ENCODE data around the gene SLC9A6. TPM values are rescaled to one million over a fixed set of nuclear protein-coding genes. Genes with fewer than 3 reads are reported as not detected.

Gene SLC9A6
- total and polyA plus RNA-seq, 9 of the 15 experiments (the other 6 are each of a cell fraction or from before 2014, with no cell fraction given): 3.7 to 13.9 (median 9.9) TPM

DNA sequence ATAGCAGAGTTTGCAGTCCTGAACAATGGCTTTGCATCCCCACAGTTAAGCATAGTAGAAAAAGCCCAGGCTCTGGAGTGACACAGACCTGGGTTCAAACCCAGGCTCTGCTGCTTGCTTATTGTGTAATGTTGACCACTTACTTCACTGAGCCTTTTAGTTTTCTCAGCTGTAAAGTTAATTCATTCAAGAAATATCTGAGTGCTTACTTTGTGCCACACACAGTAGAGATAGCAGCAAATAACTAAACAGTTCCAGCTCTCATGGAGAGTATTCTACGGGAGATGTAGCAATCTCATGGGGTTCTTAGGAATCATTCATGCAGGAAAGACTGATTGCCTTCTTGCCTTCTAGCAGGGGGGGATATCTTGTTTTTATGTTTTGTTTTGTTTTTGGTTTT is 63.2 kb downstream of the SLC9A6 start:
- no peak overlapping the region for H3K4me3 ChIP-seq
- no peak for FAIRE-seq
- no peak overlapping the region for H3K4me2 ChIP-seq (ENCODE audit: insufficient read depth, low read length)
- ChIA-PET CTCF (ENCODE audit: low intra/inter-chr PET ratio) (no interaction called here), POLR2A (no interaction called here)
- H3K27me3 ChIP-seq (ENCODE audit: control insufficient read depth in 2 of 2, insufficient read depth in 2 of 2, low read length in 2 of 2): peaks cover 2 to 8% of the 10 kb centered on the region in 2 experiments; a peak in 3 of 5 replicates
- 47% methylated on average over 1 of the region's 1 CpG for WGBS (ENCODE audit: insufficient coverage, low coverage, missing lambda C conversion rate)
- no peak for TF ChIP-seq HLTF (IDR thresholded peaks at IDR 0.05)
- TF ChIP-seq, protein P1, sequence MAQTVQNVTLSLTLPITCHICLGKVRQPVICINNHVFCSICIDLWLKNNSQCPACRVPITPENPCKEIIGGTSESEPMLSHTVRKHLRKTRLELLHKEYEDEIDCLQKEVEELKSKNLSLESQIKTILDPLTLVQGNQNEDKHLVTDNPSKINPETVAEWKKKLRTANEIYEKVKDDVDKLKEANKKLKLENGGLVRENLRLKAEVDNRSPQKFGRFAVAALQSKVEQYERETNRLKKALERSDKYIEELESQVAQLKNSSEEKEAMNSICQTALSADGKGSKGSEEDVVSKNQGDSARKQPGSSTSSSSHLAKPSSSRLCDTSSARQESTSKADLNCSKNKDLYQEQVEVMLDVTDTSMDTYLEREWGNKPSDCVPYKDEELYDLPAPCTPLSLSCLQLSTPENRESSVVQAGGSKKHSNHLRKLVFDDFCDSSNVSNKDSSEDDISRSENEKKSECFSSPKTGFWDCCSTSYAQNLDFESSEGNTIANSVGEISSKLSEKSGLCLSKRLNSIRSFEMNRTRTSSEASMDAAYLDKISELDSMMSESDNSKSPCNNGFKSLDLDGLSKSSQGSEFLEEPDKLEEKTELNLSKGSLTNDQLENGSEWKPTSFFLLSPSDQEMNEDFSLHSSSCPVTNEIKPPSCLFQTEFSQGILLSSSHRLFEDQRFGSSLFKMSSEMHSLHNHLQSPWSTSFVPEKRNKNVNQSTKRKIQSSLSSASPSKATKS (CRISPR knock-in tag; IDR thresholded peaks at IDR 0.05): no peak
- TF ChIP-seq TARDBP (IDR thresholded peaks at IDR 0.05): no peak
- no peak for TF ChIP-seq FOXJ2 (tag; IDR thresholded peaks at IDR 0.05)
- TF ChIP-seq POLR2B (IDR thresholded peaks at IDR 0.05; ENCODE audit: low read depth, partially characterized antibody): no peak
- no peak for TF ChIP-seq E2F3 (CRISPR knock-in tag; IDR thresholded peaks at IDR 0.05)
- TF ChIP-seq ZNF507 (tag; conservative IDR thresholded peaks at IDR 0.05): no peak
- TF ChIP-seq, protein P2, sequence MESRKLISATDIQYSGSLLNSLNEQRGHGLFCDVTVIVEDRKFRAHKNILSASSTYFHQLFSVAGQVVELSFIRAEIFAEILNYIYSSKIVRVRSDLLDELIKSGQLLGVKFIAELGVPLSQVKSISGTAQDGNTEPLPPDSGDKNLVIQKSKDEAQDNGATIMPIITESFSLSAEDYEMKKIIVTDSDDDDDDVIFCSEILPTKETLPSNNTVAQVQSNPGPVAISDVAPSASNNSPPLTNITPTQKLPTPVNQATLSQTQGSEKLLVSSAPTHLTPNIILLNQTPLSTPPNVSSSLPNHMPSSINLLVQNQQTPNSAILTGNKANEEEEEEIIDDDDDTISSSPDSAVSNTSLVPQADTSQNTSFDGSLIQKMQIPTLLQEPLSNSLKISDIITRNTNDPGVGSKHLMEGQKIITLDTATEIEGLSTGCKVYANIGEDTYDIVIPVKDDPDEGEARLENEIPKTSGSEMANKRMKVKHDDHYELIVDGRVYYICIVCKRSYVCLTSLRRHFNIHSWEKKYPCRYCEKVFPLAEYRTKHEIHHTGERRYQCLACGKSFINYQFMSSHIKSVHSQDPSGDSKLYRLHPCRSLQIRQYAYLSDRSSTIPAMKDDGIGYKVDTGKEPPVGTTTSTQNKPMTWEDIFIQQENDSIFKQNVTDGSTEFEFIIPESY (CRISPR knock-in tag; IDR thresholded peaks at IDR 0.05): no peak
- no peak for ATAC-seq
- H3K9me1 ChIP-seq (ENCODE audit: control insufficient read depth, insufficient read depth, low read length): no peaks in the 10 kb centered on the region
- in situ Hi-C loops (cut with MboI): loop anchor here (25.0 kb wide), 2 partner anchors 114 to 639 kb away; no protein-coding TSS in a partner anchor
- DNase-seq (ENCODE audit: extremely low read depth in 1 of 4, low spot score in 3 of 4): no peak
- intact Hi-C loops (cut with micrococcal nuclease): no loop called here
- no peak overlapping the region for H3K27ac ChIP-seq (ENCODE audit: extremely low read depth, low read depth, low read length)
- H3K9me3 ChIP-seq (replicated peaks; ENCODE audit: control insufficient read depth, insufficient read depth, low read depth, low read length): no peaks in the 10 kb centered on the region
- H4K20me1 ChIP-seq (replicated peaks; ENCODE audit: control insufficient read depth, insufficient read depth, low read length): no peaks in the 10 kb centered on the region
- no TSS peak for BruUV-seq (replicated peaks)
- no peaks in the 10 kb centered on the region for H3K79me2 ChIP-seq (ENCODE audit: control insufficient read depth, insufficient read depth, low read length)
- no peaks in the 10 kb centered on the region for H3K4me1 ChIP-seq (replicated peaks in 1 of 2; ENCODE audit: control insufficient read depth in 2 of 2, insufficient read depth in 2 of 2, low read length in 2 of 2)
- H3K36me3 ChIP-seq (ENCODE audit: control insufficient read depth, insufficient read depth, low read length): peaks cover 7% of the 10 kb centered on the region; the same call in 1 of the 3 replicates
- no peak overlapping the region for H2AFZ ChIP-seq (ENCODE audit: low read depth, low read length)
- no peak overlapping the region for H3K9ac ChIP-seq (ENCODE audit: insufficient read depth in 1 of 2, low read depth in 2 of 2, low read length in 2 of 2)

Data from K562 (cell line).